Measurements from ENCODE around the gene KLRC1. TPM values are rescaled to one million over a fixed set of nuclear protein-coding genes. Genes with fewer than 3 reads are reported as not detected.
"Not testable (repeated sequence)": the region's sequence is repeated elsewhere in the genome, so short reads cannot be mapped to it uniquely, and the experiment has no call there.

KLRC1 gene
- total and polyA plus RNA-seq, 4 donors = 0.10 to 1.5 (median 1.3) TPM

GRCh38 chr12:10397296-10397695, 55.9 kb downstream of the KLRC1 start:
- TF ChIP-seq TAF1 (conservative IDR thresholded peaks at IDR 0.05) (no peak), EGR1 (IDR thresholded peaks at IDR 0.05; ENCODE audit: low read depth in 2 of 2) (no peak), GABPA (IDR thresholded peaks at IDR 0.05 in 1 of 2, conservative IDR thresholded peaks at IDR 0.05 in 1 of 2) (no peak), ATF3 (IDR thresholded peaks at IDR 0.05) (no peak), ZBTB33 (IDR thresholded peaks at IDR 0.05) (no peak)
- Histone ChIP-seq H3K4me1 (ENCODE audit: control insufficient read depth in 4 of 4, insufficient read depth in 4 of 4, low read length in 3 of 4) (no peaks in the 10 kb centered on the region), H3K4me3 (ENCODE audit: low read depth in 1 of 3, low read length in 3 of 3) (no peak overlapping the region), H3K9me3 (ENCODE audit: control insufficient read depth in 4 of 4, low read length in 3 of 4) (no peaks in the 10 kb centered on the region), H3K27ac (ENCODE audit: low read depth in 1 of 2, low read length in 2 of 2) (no peak overlapping the region), H3K27me3 (ENCODE audit: control insufficient read depth in 4 of 4, insufficient read depth in 4 of 4, low read length in 3 of 4) (peaks cover 0 to 6% (median 0%) of the 10 kb centered on the region in 4 donors), H3K9ac (ENCODE audit: low read depth in 1 of 2, low read length in 2 of 2) (no peak overlapping the region), H3K36me3 (ENCODE audit: control insufficient read depth in 4 of 4, insufficient read depth in 3 of 4, low read depth in 1 of 4, low read length in 3 of 4) (no peaks in the 10 kb centered on the region)
- 65% methylated on average over 2 of the region's 2 CpGs for WGBS
- DNase-seq (ENCODE audit: low spot score) = no peak

GRCh38 chr12:10396176-10396575, 57.0 kb downstream of the KLRC1 start:
- not testable (repeated sequence) for H3K9ac ChIP-seq (ENCODE audit: low read depth in 1 of 2, low read length in 2 of 2); DNase-seq (ENCODE audit: low spot score); H3K27ac ChIP-seq (ENCODE audit: low read depth in 1 of 2, low read length in 2 of 2); H3K9me3 ChIP-seq (ENCODE audit: control insufficient read depth in 4 of 4, low read length in 3 of 4); H3K4me3 ChIP-seq (ENCODE audit: low read depth in 1 of 3, low read length in 3 of 3); H3K36me3 ChIP-seq (ENCODE audit: control insufficient read depth in 4 of 4, insufficient read depth in 3 of 4, low read depth in 1 of 4, low read length in 3 of 4); H3K4me1 ChIP-seq (ENCODE audit: control insufficient read depth in 4 of 4, insufficient read depth in 4 of 4, low read length in 3 of 4); H3K27me3 ChIP-seq (ENCODE audit: control insufficient read depth in 4 of 4, insufficient read depth in 4 of 4, low read length in 3 of 4)
- 85% methylated on average over 15 of the region's 15 CpGs for WGBS

Other genes starting within 250 kb of the KLRC1 start
- 10 to 100 TPM; 50.8 to 55.1 TPM for gene GABARAPL1, start 240.5 kb downstream of the KLRC1 start, total RNA-seq
- 100 to 1,000 TPM in 1 of 2 donors, 10 to 100 TPM in 1; 18.0 to 118 TPM for gene GABARAPL1, start 240.5 kb downstream of the KLRC1 start, polyA plus RNA-seq
- 1 to 10 TPM; 1.1 to 5.0 TPM for gene KLRD1, start 145.5 kb downstream of the KLRC1 start, total RNA-seq
- 1 to 10 TPM in 1 of 2 donors, under 1 TPM in 1; 0.60 to 1.8 TPM for gene KLRD1, start 145.5 kb downstream of the KLRC1 start, polyA plus RNA-seq
- 1 to 10 TPM in 1 of 2 donors, under 1 TPM in 1; 0.98 to 4.0 TPM for gene KLRK1, start 63.3 kb downstream of the KLRC1 start, total RNA-seq
- gene KLRK1, start 63.3 kb downstream of the KLRC1 start, polyA plus RNA-seq = 1 to 10 TPM; 1.1 to 1.6 TPM
- gene KLRC4, start 43.6 kb downstream of the KLRC1 start, total RNA-seq = 1 to 10 TPM in 1 of 2 donors, under 1 TPM in 1; 0.42 to 1.3 TPM
- under 1 TPM; 0.17 to 0.22 TPM for gene KLRC4, start 43.6 kb downstream of the KLRC1 start, polyA plus RNA-seq
- gene KLRC3, start 32.8 kb downstream of the KLRC1 start, total RNA-seq = under 1 TPM; 0.14 to 0.50 TPM
- under 1 TPM in 1 of 2 donors, not detected in 1; 0.08 TPM for gene KLRC3, start 32.8 kb downstream of the KLRC1 start, polyA plus RNA-seq
- 1 to 10 TPM in 1 of 2 donors, under 1 TPM in 1; 0.19 to 1.5 TPM for gene KLRC2, start 17.4 kb downstream of the KLRC1 start, total RNA-seq
- under 1 TPM; 0.13 to 0.38 TPM for gene KLRC2, start 17.4 kb downstream of the KLRC1 start, polyA plus RNA-seq
- gene EIF2S3B, start 52.5 kb upstream of the KLRC1 start, total RNA-seq = under 1 TPM; 0.25 to 0.51 TPM
- under 1 TPM in 1 of 2 donors, not detected in 1; 0.51 TPM for gene EIF2S3B, start 52.5 kb upstream of the KLRC1 start, polyA plus RNA-seq
- gene MAGOHB, start 160.2 kb upstream of the KLRC1 start, total RNA-seq = 1 to 10 TPM; 7.6 to 8.1 TPM
- 10 to 100 TPM in 1 of 2 donors, 1 to 10 TPM in 1; 9.7 to 20.7 TPM for gene MAGOHB, start 160.2 kb upstream of the KLRC1 start, polyA plus RNA-seq
- 1 to 10 TPM in 1 of 2 donors, under 1 TPM in 1; 0.08 to 1.3 TPM for gene STYK1, start 220.7 kb upstream of the KLRC1 start, total RNA-seq
- gene STYK1, start 220.7 kb upstream of the KLRC1 start, polyA plus RNA-seq = under 1 TPM in 1 of 2 donors, not detected in 1; 0.03 TPM

Data from liver (tissue), 9 donors.